ENCODE data around the gene CTNNA3. TPM values are rescaled to one million over a fixed set of nuclear protein-coding genes. Genes with fewer than 3 reads are reported as not detected.
A peak's percentile ranks its signal among the peaks of the same experiment; 100 is the strongest.

CTNNA3 gene
- total and polyA plus RNA-seq, 2 of the 4 experiments (the other 2 are of a cell fraction) = 0.19 to 0.90 TPM

- Histone ChIP-seq H2BK15ac (ENCODE audit: low read depth, low read length) (peak overlapping the region; percentile 83; the same call in 2 of the 3 replicates), H4K91ac (ENCODE audit: insufficient read depth, low read depth, low read length) (peak overlapping the region; percentile 50), H3K27ac (ENCODE audit: insufficient read depth, low read length) (no peak overlapping the region), H3K4me1 (ENCODE audit: control insufficient read depth, insufficient read depth, low read length) (peaks cover 11% of the 10 kb centered on the region), H4K8ac (ENCODE audit: low read depth in 2 of 2, low read length in 2 of 2) (peak overlapping the region; percentile 34 to 63; a peak in 3 of 4 replicates), H3K4me2 (ENCODE audit: low read depth, low read length) (no peak overlapping the region), H3K9ac (ENCODE audit: low read depth, low read length) (no peak overlapping the region), H3K4ac (ENCODE audit: low read depth, low read length) (peak overlapping the region; percentile 50; the same call in 1 of the 2 replicates), H3K18ac (ENCODE audit: low read depth, low read length) (peak overlapping the region; percentile 83; the same call in 1 of the 2 replicates), H3K36me3 (ENCODE audit: control insufficient read depth, insufficient read depth, low read length) (no peaks in the 10 kb centered on the region), H3K9me1 (ENCODE audit: insufficient read depth, low read length) (peaks cover 10% of the 10 kb centered on the region), H2AK9ac (replicated peaks; ENCODE audit: low read depth, low read length, poor library complexity) (no peak overlapping the region), H3K23ac (ENCODE audit: low read depth, low read length) (no peak overlapping the region), H3K14ac (replicated peaks; ENCODE audit: low read depth, low read length) (no peak overlapping the region), H2BK20ac (ENCODE audit: low read depth, low read length) (peak overlapping the region; percentile 95; the same call in 1 of the 2 replicates), H3K4me3 (ENCODE audit: insufficient read depth, low read depth, low read length) (no peak overlapping the region), H3K9me3 (ENCODE audit: control insufficient read depth, insufficient read depth, low read length) (no peaks in the 10 kb centered on the region), H2AK5ac (ENCODE audit: low read depth, low read length) (peak overlapping the region; percentile 83), H3K27me3 (ENCODE audit: control insufficient read depth, insufficient read depth, low read length) (no peaks in the 10 kb centered on the region), H3K79me1 (ENCODE audit: low read depth in 1 of 2, low read length in 2 of 2) (no peaks in the 10 kb centered on the region), H2BK5ac (ENCODE audit: low read depth, low read length, poor library complexity, severe bottlenecking) (peak overlapping the region; percentile 65), H2AFZ (replicated peaks; ENCODE audit: low read length, poor library complexity) (no peak overlapping the region), H4K20me1 (ENCODE audit: insufficient read depth, low read length) (no peaks in the 10 kb centered on the region), H4K5ac (ENCODE audit: low read depth, low read length) (no peak overlapping the region), H2BK120ac (ENCODE audit: low read depth, low read length) (peak overlapping the region; percentile 68), H3K56ac (ENCODE audit: extremely low read depth, insufficient read depth, low read length) (no peak overlapping the region)
- BruUV-seq (replicated peaks) = no TSS peak
- dilution Hi-C loops (cut with HindIII; ENCODE audit: low sequenced_read_pairs, unreplicated experiment) = no loop called here
- TF ChIP-seq RAD21 (IDR thresholded peaks at IDR 0.05; ENCODE audit: low read length) = no peak
- TF ChIP-seq SMC3 (IDR thresholded peaks at IDR 0.05; ENCODE audit: low read depth, low read length) = no peak
- TF ChIP-seq BHLHE40 (IDR thresholded peaks at IDR 0.05; ENCODE audit: low read depth, low read length) = no peak
- no peak for TF ChIP-seq ELK1 (IDR thresholded peaks at IDR 0.05; ENCODE audit: borderline replicate concordance, low read depth, low read length)
- no peak for TF ChIP-seq POLR2A (IDR thresholded peaks at IDR 0.05; ENCODE audit: low read depth, low read length)
- TF ChIP-seq FOS (IDR thresholded peaks at IDR 0.05; ENCODE audit: low read depth, low read length) = no peak
- no peak for ATAC-seq (ENCODE audit: low read depth)
- ChIA-PET POLR2A (ENCODE audit: unreplicated experiment) (no interaction called here), CTCF (interaction anchor here (0.5 to 0.7 kb wide), 2 partner anchors 77 to 395 kb away, joined by 3 to 4 read pairs; no protein-coding TSS in a partner anchor)
- intact Hi-C loops (cut with micrococcal nuclease) = no loop called here
- in situ Hi-C loops (cut with MboI; ENCODE audit: low sequenced_read_pairs) = no loop called here
- peak; percentile 65 for DNase-seq
- no CpG with 5 or more reads among the region's 3 CpGs for WGBS, 2 experiments (ENCODE audit: extremely low coverage in 2 of 2, insufficient read length in 1 of 2)
Measured at GRCh38 chr10:67603701-67604100, 92.3 kb downstream of the CTNNA3 start.
